Ramos (cell line): ENCODE results near the gene PPM1A.

ENCODE experiments used
- in situ Hi-C: fragments of 300-500 bp; cut with MboI; formaldehyde crosslinking; loops from one replicate; pipeline ENCODE4 v1.14.3; 2022; ENCODE audit warnings: low sequenced_read_pairs; ENCODE audit not compliant: unreplicated experiment

The PPM1A gene

DNA sequence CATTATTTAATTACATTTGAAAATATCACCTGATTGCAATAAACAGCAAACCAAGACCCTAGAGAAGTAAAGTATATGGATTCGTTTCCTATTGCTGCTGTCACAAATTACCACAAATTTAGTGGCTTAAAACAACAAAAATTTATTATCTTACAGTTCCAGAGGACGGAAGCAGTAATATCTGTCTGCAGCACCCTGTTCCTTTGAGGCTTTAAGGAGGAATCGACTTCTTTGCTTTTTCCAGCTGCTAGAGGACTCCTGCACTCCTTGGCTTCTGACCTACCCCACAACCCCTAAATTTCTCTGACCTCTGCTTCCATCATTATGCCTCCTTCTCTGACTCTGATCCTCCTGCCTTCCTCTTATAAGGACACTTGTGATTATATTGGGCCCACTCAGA lies 23.8 kb upstream of the PPM1A start:
- in situ Hi-C loops, result loop anchor here (25.0 kb wide), 1 partner anchor 1262 kb away; no protein-coding TSS in a partner anchor

DNA sequence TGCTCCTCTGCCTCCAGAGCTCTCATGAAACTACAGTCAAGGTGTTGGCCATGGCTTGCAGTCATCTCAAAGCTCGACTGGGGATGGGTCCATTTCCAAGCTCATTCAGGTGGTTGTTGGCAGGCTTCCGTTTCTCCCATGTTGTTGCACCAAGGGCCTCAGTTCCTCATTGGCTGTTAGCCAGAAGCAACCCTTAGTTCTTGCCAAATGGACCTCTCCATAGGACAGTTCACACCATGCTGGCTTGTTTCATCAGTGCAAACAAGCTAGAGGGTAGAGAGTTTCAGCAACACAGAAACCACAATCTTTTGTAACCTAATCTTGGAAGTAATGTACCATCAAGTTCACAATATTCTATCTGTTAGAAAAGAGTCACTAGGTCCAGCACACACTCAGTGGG lies 22.7 kb upstream of the PPM1A start:
- in situ Hi-C loops, result loop anchor here (25.0 kb wide), 1 partner anchor 1261 kb away; no protein-coding TSS in a partner anchor

DNA sequence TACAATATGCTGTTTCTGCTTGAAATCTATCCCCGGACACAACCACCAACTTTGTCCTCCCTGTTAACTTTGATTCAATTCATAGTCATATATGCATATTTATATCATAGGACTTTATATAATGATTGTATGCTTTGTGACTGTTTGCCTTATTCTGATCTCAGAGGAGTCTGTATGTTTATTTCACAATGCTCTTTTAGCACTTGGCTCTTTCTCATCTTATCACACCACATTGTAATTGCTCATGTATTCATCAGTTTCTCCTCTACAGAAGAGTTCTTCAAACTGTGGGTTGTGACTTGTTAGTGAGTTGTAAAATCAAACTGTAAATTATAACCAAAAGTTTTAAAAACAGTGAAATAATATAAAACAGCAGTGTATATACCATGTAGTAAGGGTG lies 21.7 kb upstream of the PPM1A start:
- in situ Hi-C loops, result loop anchor here (25.0 kb wide), 1 partner anchor 1260 kb away; no protein-coding TSS in a partner anchor

DNA sequence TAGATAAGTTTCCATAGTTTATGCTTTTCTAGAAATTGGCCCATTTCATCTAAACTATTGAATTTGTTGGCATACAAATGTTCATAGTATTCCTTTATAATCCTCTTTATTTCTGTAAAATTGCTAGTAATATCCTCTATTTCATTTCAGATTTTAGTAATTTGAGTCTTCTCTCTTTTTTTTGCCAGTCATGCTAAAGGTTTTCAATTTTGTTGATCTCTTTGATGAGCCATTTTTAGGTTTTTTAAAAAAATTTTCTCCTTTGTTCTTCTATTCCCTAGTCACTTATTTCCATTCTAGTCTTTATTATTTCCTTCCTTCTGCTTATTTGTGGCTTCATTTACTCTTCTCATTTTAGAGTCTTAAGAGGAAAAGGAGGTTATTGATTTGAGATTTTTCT lies 19.4 kb upstream of the PPM1A start:
- in situ Hi-C loops, result loop anchor here (25.0 kb wide), 1 partner anchor 1258 kb away; no protein-coding TSS in a partner anchor

DNA sequence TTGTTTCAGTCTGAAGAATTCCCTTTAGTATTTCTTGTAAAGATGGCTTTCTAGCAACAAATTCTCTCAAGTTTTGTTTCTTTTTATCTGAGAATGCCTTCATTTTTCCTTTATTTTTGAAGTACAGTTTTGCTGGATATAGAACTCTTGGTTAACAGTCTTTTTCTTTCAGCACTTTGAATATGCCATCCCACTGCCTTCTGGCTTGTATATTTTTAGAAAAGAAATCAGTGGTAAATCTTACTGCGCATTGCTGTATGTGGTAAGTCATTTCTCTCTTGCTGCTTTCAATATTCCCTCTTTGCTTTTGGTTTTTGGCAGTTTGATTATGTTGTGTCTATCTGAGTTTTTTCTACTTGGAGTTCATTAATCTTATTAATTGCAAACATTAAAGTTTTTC lies 16.8 kb upstream of the PPM1A start:
- in situ Hi-C loops, result loop anchor here (25.0 kb wide), 1 partner anchor 1255 kb away; no protein-coding TSS in a partner anchor

DNA sequence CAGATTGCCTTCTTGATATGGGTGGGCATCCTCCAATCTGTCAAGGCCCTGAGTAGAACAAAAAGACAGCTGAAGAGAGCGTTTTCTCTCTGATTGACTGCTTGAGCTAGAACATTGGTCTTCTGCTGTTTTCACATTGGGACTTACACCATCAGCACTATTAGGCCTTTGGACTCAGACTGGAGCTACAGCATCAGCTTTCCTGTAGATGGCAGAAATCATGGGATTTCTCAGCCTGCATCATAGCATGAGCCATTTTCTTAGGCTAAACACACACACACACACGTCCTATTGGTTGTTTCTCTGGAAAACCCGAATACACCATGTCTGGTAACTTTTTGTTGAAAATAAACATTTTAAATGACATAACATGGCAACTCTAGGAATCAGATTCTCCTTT lies 15.8 kb upstream of the PPM1A start:
- in situ Hi-C loops, result loop anchor here (25.0 kb wide), 1 partner anchor 1254 kb away; no protein-coding TSS in a partner anchor

DNA sequence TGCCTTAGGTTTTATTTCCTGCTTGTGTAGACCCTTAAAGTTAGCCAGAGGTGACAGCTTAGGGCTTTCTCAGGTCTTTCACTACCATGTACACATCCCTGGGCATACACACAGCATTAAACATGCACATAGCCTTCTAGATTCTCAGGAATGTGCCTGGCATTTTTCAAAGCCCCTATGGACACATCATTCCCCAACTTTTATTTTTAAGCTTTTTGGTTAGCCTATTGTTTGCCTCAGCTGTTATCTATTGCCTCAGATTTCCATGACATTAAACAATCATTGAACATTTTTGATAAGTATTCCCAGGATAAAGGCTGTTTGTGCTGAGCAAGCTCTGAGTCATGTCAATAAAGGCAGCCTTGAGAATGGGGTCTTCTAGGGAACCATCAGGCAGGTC lies 15.1 kb upstream of the PPM1A start:
- in situ Hi-C loops, result loop anchor here (25.0 kb wide), 1 partner anchor 1253 kb away; no protein-coding TSS in a partner anchor

DNA sequence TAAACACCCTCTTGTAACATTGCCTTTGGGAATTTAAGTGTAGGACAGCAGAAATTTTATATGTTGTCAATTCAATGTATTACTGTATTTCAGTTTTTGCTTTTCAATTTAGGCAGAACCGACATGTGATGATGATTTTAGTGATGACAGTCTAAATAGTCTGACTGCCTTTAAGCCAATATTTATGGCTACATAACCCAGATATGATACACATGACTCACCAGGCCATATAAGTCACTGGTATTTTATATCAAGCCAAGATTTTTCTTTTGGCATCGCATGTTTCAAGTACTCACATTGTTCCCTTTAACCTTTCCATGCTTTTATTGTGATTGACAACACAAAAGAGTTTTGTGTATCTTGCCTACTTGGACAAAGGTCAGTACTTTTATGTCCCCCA lies 13.6 kb upstream of the PPM1A start:
- in situ Hi-C loops, result loop anchor here (25.0 kb wide), 1 partner anchor 1252 kb away; no protein-coding TSS in a partner anchor

DNA sequence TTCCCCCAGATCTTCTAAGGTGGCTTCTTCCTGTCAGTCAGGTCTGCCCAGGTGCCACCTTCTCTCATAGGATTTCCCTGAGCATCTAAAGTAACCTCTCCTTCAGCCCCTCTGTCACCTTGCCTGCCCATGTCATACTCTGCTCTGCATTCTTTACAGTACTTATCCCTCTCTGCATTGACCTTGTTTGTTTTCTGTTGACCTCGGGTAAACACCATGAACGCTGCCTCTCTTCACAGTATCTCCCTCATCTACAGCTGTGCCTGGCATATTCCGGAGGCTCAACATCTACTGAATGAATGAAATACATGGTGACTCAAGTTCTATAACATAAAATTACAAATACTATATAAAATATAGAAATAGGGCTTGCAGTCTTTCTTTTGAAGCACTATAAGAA lies 10.1 kb upstream of the PPM1A start:
- in situ Hi-C loops, result loop anchor here (25.0 kb wide), 1 partner anchor 1248 kb away; no protein-coding TSS in a partner anchor

DNA sequence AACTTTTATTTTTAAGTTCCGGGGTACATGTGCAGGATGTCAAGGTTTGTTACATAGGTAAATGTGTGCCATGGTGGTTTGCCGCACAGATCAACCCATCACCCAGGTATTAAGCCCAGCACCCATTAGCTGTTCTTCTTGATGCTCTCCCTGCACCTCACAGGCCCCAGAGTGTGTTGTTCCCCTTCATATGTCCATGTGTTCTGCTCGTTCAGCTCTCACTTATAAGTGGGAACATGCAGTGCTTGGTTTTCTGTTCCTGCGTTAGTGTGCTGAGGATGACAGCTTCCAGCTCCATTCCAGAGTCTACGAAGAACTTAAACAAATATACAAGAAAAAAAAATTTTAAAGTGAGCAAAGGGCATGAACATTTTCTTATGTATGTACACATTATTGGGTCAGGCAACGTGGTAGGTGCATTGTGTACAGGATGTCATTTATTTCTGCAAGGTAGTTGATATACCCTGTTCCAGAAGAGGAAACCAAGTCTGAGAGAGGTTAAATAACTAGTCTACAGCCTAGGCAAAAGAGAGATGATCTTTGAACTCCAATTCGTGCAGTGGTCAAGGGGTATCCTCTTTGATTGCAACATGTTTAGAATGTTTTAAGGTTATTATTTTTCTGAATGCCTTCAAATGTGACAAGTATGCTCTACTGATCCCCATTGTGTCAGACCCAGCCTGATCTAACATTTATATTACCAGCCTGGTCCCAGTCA lies 8.7 kb upstream of the PPM1A start:
- in situ Hi-C loops, result loop anchor here (25.0 kb wide), 1 partner anchor 1247 kb away; no protein-coding TSS in a partner anchor

DNA sequence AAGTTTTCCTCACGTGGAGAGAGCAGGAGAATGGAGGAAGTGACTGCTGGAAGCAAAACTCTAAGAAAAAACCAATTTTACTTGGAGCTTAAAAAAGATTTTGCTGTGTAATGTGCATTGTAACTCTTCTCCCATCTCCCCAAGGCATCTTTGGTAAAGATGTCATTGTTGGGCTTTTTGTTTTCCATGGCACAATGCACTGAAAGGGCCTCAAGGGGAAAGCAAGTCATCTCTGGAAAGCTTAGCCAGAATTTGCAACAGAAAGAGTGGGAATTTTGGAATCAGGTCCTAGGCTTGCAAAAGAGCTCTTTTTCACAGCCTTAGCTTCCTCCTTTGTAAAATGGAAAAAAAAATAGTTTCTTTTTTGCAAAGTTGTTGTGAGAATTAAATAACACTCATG lies 7.9 kb upstream of the PPM1A start:
- in situ Hi-C loops, result loop anchor here (25.0 kb wide), 1 partner anchor 1246 kb away; no protein-coding TSS in a partner anchor

DNA sequence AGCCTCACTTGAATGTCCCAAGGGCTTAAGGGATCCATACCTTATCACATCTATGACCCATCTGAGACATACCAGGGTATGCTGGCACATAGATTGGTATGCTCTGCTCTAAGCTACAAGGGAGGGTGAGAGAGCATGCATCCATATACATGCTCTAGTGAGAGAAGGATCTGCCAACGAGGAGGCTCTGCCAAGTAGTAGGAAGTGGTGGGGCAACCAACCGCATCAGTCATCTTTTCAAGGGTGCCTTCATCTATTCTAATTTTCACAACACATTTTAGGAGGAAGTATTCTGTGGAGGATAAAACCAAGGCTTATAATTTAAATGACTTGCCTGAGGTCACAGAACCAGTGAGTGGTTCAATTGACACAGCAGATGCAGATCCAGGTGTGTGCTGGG lies 6.6 kb upstream of the PPM1A start:
- in situ Hi-C loops, result loop anchor here (25.0 kb wide), 1 partner anchor 1245 kb away; no protein-coding TSS in a partner anchor

DNA sequence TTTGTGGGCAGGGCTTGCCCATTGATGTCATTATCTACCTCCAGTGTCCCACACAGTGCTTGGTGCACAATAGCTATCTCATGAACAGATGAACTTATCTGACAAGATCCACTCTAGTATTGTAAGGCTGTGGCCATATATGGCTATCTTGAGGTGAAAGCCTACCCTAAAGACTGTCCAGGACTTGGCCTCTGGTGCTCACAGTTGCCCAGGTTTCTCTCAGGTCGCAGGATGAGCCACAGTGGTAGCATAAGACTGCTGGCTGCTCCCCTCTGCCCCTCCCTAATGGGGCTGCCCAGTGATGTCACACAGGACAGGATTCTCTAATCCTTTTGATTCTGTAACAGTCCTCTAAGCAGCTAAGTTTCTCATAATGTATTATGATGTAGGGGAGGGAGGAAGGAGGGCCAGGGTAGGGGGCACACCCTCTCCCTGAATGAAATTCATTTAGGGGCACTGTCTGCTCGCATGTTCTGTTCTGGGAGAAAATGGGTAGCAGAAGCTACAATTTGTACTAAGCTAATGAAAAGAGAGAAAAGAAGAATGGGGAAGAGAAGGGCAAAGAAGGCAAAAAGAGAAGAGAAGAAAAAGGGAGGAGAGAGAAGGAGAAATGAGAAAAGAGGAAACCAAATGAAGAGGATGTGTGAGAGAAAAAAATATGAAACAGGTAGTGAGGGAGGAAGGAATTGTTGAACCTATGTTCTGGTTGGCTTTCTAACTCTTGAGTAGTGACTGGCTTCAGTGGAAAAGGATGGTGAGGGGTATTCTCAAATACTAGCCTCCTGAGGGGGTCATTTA lies 3.4 kb upstream of the PPM1A start:
- in situ Hi-C loops, result loop anchor here (25.0 kb wide), 1 partner anchor 1242 kb away; no protein-coding TSS in a partner anchor

DNA sequence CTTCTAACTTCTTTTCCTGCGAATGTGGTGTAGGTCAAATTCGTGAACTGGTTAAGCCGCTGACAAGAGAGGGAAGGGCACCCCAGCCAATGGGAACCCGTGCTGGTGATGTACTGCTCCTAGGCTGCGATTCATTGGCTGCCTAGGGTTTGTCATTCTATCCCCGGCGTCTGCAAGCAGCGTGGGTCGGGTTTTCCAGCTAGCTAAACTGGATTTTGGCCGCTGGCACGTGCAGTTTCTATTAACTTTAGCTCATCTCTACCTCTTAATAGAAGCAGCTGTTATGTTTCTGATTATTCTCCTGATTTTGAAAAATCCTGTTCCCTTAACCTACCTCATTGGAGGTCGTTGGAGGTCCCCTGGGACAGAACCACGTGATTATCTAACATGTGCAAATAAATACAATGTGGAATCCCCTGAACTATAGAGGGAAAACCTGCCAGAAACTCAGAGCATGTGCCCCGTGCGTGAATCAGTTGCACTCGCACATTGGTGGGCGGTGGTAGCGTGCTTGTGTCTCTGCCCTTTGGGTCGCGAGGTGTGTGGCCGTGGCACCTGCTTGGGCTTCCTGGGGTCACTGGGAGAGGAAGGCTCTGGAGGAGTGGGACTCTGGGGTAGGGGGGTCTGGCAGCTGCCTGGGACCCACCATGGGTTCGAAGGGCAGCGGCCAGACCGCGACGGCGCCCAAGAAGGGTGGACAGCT lies 876 bp upstream of the PPM1A start:
- in situ Hi-C loops, result loop anchor here (25.0 kb wide), 1 partner anchor 1239 kb away; no protein-coding TSS in a partner anchor

DNA sequence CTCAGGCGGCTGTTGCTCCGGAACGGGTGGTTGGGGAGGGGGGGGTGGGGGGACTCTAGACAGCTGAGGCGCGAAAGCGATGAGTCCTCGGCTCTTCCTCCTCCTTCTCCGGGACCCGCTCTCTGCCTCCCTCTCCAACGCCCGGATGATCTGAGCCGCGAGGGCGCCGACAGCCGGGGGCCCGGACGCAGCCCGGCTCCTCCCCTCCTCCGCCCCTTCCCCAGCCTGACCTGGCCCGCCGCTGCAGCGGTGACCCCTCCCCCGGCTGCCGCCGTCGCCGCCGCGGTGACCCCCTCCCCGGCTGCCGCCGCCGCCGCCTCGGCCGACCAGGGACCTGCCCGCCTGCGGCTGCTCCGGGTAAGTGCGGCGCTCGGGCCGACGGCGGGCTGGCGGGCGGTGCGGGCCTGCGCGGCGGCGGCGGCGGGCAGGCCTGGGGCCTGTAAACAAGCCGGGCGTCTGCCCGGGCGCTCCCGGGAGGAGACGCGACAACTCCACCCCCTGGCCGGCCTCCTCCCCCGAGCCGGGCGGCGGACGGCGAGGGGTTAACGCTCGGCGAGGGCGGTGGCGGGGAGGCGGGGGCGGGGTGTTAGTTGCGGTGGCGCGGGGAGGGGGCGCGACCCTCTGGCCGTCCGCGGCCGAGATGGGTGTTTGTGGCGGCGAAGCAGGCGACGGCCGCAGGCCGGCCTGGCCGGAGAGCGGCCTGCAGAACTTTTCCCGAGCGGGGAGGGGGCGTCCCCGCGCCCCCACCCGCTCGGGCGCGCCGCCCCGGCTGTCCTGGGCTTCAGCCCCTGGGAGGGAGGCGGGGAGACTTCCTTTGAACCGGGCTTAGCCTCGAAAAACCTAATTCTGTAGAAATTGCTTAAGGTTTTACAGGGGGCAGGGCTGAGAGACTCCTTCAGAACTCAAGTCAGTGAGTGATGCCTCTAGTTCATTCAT lies 568 bp downstream of the PPM1A start:
- in situ Hi-C loops, result loop anchor here (25.0 kb wide), 1 partner anchor 1238 kb away; no protein-coding TSS in a partner anchor

DNA sequence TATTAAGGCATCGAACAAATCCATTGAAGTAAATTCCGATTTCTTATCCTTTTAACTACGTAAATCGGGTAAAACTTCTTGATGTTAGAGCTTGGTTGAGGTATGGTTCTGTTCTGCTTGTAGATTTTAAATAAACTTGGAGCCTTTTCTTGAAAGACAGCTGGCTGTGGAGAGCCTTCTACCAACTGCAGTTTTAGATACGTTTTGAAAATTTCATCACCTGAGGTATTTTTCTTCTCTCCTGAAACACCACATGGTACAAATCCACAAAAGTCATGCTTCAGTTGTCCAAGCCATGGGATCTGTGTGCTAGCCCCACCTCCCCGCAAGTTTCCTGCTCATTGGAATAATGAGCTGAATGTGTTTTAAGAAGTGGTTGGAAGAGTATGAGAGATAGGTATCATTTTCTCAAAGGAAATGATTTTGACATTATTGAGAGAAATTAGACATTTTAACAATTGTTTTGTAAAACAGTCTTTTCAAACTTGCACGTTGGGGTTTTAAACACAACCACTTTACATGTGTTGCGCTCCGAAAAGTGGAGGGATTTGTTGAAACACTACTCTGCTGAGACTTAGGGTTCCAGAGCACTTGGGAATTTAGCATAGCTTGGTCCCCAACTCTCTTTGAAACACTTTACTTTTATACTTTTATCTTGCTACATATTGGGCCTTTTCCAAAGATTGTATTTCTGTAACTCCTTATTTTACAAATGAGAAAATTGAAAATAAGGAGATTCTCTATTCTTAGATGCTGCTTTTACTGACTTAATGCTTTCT lies 1.4 kb downstream of the PPM1A start:
- in situ Hi-C loops, result no loop called here

DNA sequence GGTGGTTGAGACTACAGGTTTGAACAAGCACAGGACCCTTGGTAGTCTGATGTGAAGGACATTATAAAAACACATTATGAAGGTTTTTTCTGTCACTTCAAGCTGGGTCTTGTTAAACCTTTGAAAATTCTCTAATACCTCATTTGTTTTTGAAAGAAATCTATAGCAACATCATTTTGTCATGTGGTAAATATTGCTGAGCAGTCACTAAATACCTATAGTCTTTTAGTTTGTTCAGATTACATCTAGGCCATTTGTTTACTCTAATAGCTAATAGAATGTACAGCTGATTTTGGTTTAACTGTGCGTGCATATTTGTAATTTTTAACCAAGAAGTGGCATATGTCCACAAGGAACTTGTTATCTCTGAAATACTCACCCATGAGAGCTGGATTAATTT lies 2.9 kb downstream of the PPM1A start:
- in situ Hi-C loops, result no loop called here

DNA sequence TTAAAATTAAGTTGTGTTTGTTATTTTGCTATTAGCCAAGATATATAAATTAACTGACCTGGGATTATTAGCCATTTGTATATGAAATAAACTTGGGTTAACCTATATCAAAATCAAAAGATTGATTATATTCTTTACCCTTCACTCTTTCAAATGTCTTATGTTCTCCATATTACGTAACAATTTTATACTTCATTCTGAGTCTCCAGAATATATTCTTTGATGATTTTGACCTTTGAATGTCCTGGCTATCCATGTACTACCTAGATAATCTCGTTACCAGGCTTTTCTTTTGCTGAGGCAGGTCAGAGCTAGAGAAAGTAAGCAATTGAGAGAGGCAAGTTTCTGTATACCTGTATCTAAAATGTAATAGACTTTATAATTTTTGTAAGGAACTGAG lies 3.6 kb downstream of the PPM1A start:
- in situ Hi-C loops, result no loop called here
